Measurements from ENCODE around the gene KRT6C.

The KRT6C gene

GRCh38 chr12:52454411-52455201, 19.0 kb downstream of the KRT6C start:
- no peak for DNase-seq

GRCh38 chr12:52452101-52452500, 21.5 kb downstream of the KRT6C start, which contains the start of gene KRT6B:
Gene KRT6B, minus strand, starts transcription at chr12:52452146. Its CDS starts 68 bp downstream, at chr12:52452078.
- DNase-seq, result no peak

GRCh38 chr12:52448228-52448627, 25.4 kb downstream of the KRT6C start:
- no peak for DNase-seq

GRCh38 chr12:52447196-52447595, 26.4 kb downstream of the KRT6C start:
- DNase-seq, result peak; percentile 49

GRCh38 chr12:52446367-52447045, 27.1 kb downstream of the KRT6C start:
- DNase-seq, result no peak

GRCh38 chr12:52445876-52446275, 27.7 kb downstream of the KRT6C start:
- no peak for DNase-seq

GRCh38 chr12:52444647-52445595, 28.7 kb downstream of the KRT6C start:
- DNase-seq, result no peak

GRCh38 chr12:52443966-52444365, 29.6 kb downstream of the KRT6C start:
- DNase-seq, result no peak

GRCh38 chr12:52442600-52443061, 31.0 kb downstream of the KRT6C start:
- peak; percentile 97 for DNase-seq

GRCh38 chr12:52441320-52441911, 32.2 kb downstream of the KRT6C start:
- peak; percentile 80 for DNase-seq

- peak; percentile 83 for DNase-seq
Observed at GRCh38 chr12:52440821-52441319, 32.7 kb downstream of the KRT6C start.

- peak; percentile 38 for DNase-seq
Observed at GRCh38 chr12:52439845-52440244, 33.8 kb downstream of the KRT6C start.

- DNase-seq, result peak; percentile 46
Observed at GRCh38 chr12:52439420-52439819, 34.2 kb downstream of the KRT6C start.

GRCh38 chr12:52438305-52439301, 35.0 kb downstream of the KRT6C start:
- peak; percentile 51 for DNase-seq

GRCh38 chr12:52437508-52437907, 36.1 kb downstream of the KRT6C start:
- peak; percentile 52 for DNase-seq

- peak; percentile 52 for DNase-seq
Observed at GRCh38 chr12:52436828-52437474, 36.7 kb downstream of the KRT6C start.

- DNase-seq, result peak; percentile 67
Observed at GRCh38 chr12:52436000-52436827, 37.4 kb downstream of the KRT6C start.

GRCh38 chr12:52435659-52435999, 38.0 kb downstream of the KRT6C start:
- DNase-seq, result no peak

GRCh38 chr12:52434760-52435530, 38.7 kb downstream of the KRT6C start:
- DNase-seq, result no peak
